Loucy (cell line): ENCODE results near the gene LIMK2.

Source experiments
- CTCF ChIP-seq: fragments of 200-600 bp; sonication (generic); conservative IDR thresholded peaks from 2 replicates; pipeline ENCODE4 v1.5.1; 2014; ENCODE audit warnings: mild to moderate bottlenecking, antibody characterized with exemption, low read length
- EZH2phosphoT487 ChIP-seq: fragments of 200-600 bp; IDR thresholded peaks from 2 replicates; pipeline ENCODE4 v1.6.1; 2018; ENCODE audit warnings: antibody characterized with exemption, mild to moderate bottlenecking, moderate library complexity, borderline replicate concordance

- TF ChIP-seq CTCF (no peak), EZH2phosphoT487 (no peak)
Measured at GRCh38 chr22:31282748-31283468, 70.8 kb downstream of the LIMK2 start.
